Ecto neural progenitor cell (in vitro differentiated cells): ENCODE measurements around the gene PSMD7.

Experiments
- DNase-seq: peaks from one replicate; pipeline ENCODE4 v3.0.0-alpha.2; 2018; ENCODE audit warnings: low spot score

The PSMD7 gene

DNA sequence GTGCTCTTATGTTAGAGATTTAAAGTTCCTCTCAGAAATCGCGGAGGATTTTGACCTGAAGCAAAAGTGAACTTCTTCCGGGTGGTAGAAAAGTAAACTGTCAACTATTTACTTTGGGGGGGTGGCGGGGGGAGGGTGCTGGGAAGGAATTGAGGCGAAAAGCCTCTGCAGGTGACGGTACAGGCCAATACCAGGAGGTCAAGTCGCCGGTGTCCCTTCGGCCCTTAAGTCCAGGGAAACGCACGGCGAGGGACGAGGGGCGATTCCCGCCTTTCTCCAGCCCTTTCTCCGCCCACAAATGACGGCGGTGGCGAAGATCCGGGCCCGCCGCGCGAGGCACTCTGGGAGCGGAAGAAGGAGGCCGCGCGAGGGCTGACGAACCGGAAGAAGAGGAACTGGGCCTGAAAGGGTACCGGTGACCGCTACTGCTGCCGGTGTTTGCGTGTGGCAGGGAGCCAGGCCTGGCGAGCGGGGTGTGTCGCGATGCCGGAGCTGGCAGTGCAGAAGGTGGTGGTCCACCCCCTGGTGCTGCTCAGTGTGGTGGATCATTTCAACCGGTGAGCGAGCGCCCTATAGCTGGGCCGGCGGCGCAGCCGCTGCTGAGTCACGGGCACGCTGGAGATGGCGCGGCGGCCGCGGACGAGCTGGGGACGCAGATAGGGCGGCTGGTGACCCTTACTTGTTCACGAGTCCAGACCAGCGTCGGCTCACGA, at the start of gene PSMD7:
PSMD7 (plus strand) TSS at position 383 of the 713 bp plus-strand sequence; CDS start at position 484, 101 bp downstream.
- DNase-seq, result peak; percentile 92

DNA sequence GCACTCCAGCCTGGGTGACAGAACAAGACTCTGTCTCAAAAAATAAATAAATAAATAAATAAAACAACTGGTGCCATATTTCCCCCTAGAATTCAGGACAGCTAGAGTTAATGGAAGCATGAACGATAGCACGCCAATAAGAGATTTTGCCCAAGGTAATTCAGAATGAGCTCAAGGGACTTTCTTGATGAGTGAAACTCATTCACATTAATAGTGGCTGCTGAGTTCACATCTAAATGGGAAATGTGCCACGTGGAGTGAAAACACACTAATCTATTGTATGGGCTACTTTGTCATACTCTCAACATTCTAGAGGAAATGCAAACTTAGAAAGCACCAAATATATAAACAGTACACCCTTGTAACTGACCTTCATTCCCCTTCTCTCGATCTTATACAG, 47.4 kb upstream of the PSMD7 start:
- no peak for DNase-seq

DNA sequence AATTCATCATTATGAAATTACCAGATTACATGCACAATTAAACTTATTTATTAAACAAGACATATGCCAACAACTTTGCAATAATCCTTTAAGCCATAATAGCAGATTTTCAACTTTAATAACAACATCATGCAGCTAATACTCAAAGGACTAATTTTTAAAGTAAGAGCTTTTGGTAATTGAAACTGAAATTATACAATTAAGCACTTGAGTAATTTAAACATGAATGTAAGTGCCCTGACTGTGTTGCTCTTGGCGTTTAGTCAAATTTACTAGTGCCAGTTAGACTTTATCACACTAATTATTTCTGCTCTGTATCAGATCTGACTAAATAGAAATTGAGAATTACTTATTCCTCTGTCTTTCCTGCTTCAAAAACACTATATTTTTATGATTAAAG, 46.8 kb upstream of the PSMD7 start:
- DNase-seq, result no peak

GRCh38 chr16:74252329-74252728, 44.3 kb upstream of the PSMD7 start:
- no peak for DNase-seq

GRCh38 chr16:74253161-74253938, 43.3 kb upstream of the PSMD7 start:
- no peak for DNase-seq

DNA sequence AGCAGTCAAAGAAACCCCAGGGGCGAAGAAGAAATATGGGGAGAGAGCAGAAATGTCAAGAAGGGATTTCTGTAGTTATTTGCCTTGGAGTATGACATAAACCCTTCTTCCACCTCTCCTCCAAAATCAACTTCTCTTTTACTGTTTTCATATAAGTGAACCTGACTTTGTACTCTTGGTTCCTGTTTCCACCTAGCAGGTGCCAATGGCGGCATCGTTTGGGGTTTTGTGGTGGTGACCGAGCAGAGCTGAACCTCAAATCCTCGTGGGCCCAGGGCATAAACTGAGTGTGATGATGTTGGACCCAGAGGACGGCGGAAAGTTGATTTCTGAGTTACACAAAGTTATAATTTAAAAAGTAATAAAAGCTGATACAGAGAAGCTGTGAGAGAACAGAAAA, 39.6 kb upstream of the PSMD7 start:
- no peak for DNase-seq

GRCh38 chr16:74261068-74261467, 35.5 kb upstream of the PSMD7 start:
- no peak for DNase-seq

DNA sequence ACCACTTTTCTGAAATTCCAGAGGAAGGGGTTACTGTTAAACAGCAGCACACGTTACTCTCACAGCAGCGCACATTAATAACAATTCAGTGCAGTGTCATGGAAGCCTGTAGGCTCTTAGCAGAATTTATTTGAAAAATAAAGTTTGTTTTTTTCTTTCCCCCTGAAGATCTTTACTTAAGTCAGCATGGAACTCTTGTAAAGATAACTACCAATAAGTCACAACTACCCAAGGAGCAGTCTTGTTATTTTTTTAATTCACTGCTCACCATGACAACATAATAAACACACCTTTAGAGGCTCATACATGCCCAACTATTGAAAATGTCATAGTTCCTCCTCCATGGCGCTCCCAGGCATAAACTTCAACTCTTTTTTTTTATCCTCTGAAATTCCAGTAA, 31.8 kb upstream of the PSMD7 start:
- DNase-seq, result no peak

- no peak for DNase-seq
Measured at GRCh38 chr16:74268372-74268782, 28.2 kb upstream of the PSMD7 start.

- DNase-seq, result no peak
Measured at GRCh38 chr16:74271872-74272271, 24.7 kb upstream of the PSMD7 start.

- no peak for DNase-seq
Measured at GRCh38 chr16:74275031-74275636, 21.5 kb upstream of the PSMD7 start.

DNA sequence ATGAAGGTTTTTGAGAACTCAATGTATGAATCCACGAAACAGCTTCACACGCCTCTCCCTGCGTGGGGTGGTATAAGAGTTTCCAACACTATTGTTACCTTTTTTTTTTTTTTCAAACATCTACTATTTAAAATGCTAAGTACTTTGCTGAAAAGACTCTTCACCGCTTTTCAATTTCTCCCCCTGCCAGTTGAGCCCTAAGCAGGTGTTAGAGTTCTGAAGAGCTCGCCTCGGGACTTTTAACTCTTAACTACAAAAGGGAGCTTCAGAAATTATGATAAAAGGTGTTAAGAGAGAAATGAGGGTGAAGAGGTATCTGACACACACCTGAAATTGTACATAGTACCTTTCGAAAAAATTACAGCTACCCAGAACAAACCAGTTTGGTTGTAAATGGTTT, 20.9 kb upstream of the PSMD7 start:
- no peak for DNase-seq

DNA sequence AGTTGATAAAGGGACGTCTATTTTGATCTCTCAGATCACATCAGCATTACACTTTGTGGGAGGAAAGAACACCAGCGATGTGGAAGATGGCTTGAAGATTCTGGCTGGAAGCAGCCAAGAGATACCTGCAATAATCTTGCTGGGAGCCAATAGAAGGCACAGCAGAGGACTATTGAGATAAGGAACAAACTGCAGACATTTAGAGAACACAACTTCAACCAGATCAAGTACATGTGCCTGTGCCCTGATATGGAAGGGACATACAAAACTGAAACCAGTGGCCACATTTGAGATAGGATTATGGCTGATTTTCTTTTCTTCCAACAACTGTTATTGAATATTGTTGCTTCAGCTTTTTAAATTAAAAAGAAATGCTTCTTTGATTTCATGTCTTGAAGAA, 18.6 kb upstream of the PSMD7 start:
- no peak for DNase-seq

DNA sequence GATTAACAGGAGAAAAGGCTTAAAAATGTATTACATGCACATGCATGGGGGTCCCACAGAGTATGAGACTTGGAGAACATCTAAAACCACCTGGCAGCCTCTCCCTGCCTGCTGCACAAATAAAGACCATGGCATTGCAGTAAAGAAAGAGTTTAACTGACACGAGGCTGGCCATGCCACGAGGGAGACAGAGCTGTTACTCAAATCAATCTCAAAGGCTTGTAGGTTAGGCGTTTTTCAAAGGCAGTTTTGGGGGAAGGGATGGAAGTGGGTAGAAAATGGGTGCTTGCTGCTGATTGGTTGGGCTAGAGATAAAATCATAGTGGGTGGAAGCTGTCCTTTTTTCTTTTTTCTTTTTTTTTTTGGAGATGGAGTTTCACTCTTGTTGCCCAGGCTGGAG, 17.3 kb upstream of the PSMD7 start:
- DNase-seq, result no peak

- no peak for DNase-seq
Measured at GRCh38 chr16:74279805-74280204, 16.8 kb upstream of the PSMD7 start.

GRCh38 chr16:74280448-74280847, 16.2 kb upstream of the PSMD7 start:
- no peak for DNase-seq

DNA sequence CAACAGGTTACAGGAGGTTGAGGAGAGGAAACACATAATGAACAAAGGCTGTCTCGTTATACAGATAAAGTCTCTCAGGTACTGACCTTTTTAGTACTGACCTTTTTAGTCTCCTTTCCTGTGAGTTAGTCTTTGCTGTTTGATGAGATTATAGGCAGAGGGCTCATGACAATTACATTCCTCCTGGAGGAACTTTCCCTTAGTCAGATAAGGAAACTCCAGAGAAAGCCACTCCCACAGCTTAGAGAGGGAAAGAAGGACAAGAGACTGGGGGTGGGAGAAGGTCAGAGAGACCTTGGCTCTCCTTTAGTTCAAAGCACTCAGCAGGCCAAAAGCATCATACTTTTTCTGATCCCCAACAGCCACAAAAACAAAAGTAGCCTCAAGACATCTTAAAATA, 15.3 kb upstream of the PSMD7 start:
- DNase-seq, result no peak

- DNase-seq, result no peak
Measured at GRCh38 chr16:74283716-74284115, 12.9 kb upstream of the PSMD7 start.

- DNase-seq, result no peak
Measured at GRCh38 chr16:74288065-74288464, 8.5 kb upstream of the PSMD7 start.

GRCh38 chr16:74290356-74290755, 6.3 kb upstream of the PSMD7 start:
- DNase-seq, result no peak

- no peak for DNase-seq
Measured at GRCh38 chr16:74291176-74291575, 5.4 kb upstream of the PSMD7 start.

DNA sequence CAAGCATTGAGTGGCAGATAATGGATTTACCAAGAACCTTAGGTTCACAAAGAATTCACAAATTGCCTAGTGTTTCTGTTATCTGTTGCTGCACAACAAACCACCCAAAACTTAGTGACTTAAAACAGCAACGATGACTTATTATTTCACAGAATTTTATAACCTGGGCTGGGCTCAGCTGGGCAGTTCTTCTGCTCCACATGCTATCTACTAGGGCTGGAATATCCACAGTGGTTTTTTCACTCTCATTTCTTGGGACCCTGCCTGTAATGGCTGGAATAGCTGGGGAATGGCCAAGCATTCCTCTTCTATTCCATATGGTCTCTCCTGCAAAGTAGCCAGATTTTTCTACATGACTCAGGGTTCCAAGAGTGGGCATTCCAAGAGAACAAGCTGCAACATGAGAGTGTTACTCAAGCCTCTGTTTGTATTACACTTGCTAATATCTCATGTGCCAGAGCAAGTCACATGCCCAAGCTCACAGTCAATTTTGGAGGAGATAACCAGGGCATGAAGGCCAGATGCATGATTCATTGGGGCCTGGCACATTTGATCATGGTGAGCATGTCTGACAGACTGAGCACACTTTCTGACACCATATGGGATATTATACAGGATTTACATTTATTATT, 4.9 kb upstream of the PSMD7 start:
- DNase-seq, result no peak

- DNase-seq, result no peak
Measured at GRCh38 chr16:74296104-74296431, 546 bp upstream of the PSMD7 start.
